ENCODE data around the gene ERVMER34-1. TPM values are rescaled to one million over a fixed set of nuclear protein-coding genes. Genes with fewer than 3 reads are reported as not detected.

The ERVMER34-1 gene, protein sequence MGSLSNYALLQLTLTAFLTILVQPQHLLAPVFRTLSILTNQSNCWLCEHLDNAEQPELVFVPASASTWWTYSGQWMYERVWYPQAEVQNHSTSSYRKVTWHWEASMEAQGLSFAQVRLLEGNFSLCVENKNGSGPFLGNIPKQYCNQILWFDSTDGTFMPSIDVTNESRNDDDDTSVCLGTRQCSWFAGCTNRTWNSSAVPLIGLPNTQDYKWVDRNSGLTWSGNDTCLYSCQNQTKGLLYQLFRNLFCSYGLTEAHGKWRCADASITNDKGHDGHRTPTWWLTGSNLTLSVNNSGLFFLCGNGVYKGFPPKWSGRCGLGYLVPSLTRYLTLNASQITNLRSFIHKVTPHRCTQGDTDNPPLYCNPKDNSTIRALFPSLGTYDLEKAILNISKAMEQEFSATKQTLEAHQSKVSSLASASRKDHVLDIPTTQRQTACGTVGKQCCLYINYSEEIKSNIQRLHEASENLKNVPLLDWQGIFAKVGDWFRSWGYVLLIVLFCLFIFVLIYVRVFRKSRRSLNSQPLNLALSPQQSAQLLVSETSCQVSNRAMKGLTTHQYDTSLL
- not detected in 2 replicates for total RNA-seq (2014; rRNA removed; shearing (Covaris generic))

DNA sequence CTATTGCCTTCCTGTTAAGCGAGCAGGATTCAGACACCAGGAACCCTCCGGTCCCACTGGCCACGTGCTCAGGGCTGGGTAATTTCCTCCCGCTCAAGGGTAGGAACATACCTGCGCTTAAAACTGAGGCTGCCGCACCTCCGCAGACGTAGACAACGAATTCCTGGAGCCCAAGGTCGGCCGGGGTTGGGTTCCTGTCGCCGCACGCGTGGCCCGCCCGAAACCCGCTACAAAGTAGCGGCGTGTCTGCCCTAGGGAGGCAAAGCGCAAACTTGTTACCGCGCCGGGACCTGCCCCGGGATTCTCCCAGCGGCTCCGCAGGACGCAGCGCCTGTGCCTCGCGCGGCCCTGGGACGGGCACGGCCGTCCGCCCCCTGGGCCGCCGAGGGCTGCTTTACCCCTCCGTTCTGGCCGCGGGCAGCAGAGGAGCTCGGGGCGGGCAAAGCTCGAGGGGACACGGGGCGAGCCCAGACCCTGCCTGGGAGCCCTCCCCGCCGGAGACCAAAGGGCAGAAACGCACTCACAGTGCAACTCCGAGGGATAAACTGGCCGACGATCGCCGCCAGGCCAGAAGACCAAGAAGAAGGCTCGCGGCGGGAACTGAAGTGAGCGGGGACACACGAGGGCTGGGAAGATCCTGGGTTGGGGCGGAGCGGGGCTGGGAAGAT, at the start of gene ERVMER34-1:
TSS of gene ERVMER34-1 (minus strand) at position 607 of the 668 bp plus-strand sequence. CDS start 5,905 bp downstream, outside the sequence.
- no peak for DNase-seq (ENCODE audit: low read depth)

GRCh38 chr4:52799813-52800212, 48.6 kb upstream of the ERVMER34-1 start:
- DNase-seq (ENCODE audit: low read depth) = no peak

GRCh38 chr4:52795533-52795932, 44.3 kb upstream of the ERVMER34-1 start:
- DNase-seq (ENCODE audit: low read depth) = no peak

GRCh38 chr4:52791936-52792335, 40.7 kb upstream of the ERVMER34-1 start:
- DNase-seq (ENCODE audit: low read depth) = no peak

DNA sequence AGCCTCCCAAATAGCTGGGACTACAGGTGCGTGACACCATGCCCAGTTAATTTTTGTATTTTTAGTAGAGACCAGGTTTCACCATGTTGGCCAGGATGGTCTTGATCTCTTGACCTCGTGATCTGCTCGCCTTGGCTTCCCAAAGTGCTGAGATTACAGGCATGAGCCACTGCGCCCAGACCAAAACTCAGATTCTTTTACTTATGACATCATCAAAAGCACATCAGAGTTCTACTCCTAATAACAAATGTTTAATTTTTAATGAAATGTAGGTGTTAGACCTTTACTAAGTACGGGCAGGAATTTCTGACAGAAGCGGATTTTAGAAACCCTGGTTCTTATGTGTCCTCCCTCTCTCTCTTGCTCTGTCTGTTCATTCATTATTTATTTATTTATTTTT, 38.5 kb upstream of the ERVMER34-1 start:
- no peak for DNase-seq (ENCODE audit: low read depth)

- no peak for DNase-seq (ENCODE audit: low read depth)
These were observed 37.6 kb upstream of the ERVMER34-1 start for GRCh38 chr4:52788806-52789205.

- DNase-seq (ENCODE audit: low read depth) = no peak
These were observed 31.8 kb upstream of the ERVMER34-1 start for GRCh38 chr4:52783069-52783468.

- no peak for DNase-seq (ENCODE audit: low read depth)
These were observed 29.6 kb upstream of the ERVMER34-1 start for GRCh38 chr4:52780617-52781354.

DNA sequence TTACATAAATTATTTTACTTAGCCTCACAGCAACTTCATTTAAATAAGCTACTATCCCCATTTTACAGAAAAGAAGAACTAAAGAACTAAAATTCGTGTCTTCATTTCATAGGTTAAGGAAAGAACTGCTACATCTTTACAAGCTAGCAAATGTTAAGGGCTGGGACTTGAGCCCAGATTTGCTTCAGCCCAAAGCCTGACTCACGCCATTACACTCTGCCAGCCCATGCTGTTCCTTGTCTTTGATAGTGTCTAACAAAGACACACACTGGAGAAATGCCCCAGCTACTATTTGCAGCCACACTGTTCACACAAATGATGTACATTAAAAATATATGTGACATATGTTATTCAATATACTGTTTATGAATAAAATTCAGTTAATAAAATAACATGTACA, 29.0 kb upstream of the ERVMER34-1 start:
- DNase-seq (ENCODE audit: low read depth) = peak; percentile 22

DNA sequence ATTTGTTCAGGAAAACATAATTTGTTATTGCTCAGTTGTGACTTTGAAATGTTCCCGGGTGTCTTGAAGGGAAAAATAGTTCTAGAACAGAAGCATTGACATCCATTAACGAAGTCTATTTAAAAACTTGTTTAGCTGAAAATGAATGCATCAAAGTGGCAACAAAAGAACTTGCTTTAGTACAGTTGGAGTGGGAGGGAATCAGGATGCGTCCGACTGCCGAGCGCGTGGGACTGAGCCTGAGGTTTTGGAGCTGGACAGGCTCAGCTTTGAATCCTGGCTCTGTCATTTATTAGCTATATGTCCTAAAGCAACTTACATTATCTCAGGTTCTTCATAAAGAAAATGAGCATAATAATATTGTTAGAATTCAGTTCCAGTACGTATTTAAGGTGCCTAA, 9.0 kb upstream of the ERVMER34-1 start:
- no peak for DNase-seq (ENCODE audit: low read depth)

DNA sequence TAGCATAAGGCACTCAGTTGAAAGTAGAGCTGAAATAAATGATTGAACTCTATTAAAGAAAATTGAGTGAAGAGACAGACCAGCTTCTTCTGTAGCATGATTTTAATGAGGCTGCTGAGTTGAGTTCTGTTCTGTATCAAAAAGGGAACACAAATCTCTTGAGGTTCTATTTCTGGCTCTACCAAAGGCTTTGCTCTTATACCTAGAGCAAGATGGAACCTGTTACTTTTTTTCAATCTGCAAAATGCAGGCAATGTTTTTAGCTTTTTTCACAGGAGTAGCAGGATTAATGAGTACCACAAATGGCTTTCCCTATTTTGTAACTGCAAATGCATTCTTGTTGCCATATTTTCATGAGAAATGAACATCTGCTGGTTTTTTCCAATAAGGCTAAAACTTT, 4.2 kb upstream of the ERVMER34-1 start:
- no peak for DNase-seq (ENCODE audit: low read depth)

- DNase-seq (ENCODE audit: low read depth) = no peak
These were observed 1.7 kb upstream of the ERVMER34-1 start for GRCh38 chr4:52752936-52753335.

GRCh38 chr4:52751487-52751911, 274 bp upstream of the ERVMER34-1 start:
- no peak for DNase-seq (ENCODE audit: low read depth)

- DNase-seq (ENCODE audit: low read depth) = no peak
These were observed 1.0 kb downstream of the ERVMER34-1 start for GRCh38 chr4:52750213-52750612.

GRCh38 chr4:52748432-52748831, 2.8 kb downstream of the ERVMER34-1 start:
- DNase-seq (ENCODE audit: low read depth) = no peak

DNA sequence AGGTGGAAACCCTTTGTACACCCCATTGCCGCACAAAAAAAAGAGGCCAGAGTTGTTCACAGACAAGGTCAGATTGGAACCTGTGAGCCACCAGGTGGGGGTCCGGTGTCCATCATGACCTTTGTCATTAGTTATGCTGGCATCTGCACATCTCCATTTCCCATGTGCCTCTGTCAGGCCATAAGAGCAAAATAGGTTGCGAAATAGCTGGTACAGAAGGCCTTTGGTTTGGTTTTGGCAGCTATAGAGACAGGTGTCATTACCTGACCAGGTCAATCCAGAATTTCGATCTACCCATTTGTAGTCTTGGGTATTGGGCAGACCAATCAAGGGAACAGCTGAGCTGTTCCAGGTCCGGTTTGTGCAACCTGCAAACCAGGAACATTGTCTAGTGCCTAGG, 6.6 kb downstream of the ERVMER34-1 start:
- DNase-seq (ENCODE audit: low read depth) = no peak

DNA sequence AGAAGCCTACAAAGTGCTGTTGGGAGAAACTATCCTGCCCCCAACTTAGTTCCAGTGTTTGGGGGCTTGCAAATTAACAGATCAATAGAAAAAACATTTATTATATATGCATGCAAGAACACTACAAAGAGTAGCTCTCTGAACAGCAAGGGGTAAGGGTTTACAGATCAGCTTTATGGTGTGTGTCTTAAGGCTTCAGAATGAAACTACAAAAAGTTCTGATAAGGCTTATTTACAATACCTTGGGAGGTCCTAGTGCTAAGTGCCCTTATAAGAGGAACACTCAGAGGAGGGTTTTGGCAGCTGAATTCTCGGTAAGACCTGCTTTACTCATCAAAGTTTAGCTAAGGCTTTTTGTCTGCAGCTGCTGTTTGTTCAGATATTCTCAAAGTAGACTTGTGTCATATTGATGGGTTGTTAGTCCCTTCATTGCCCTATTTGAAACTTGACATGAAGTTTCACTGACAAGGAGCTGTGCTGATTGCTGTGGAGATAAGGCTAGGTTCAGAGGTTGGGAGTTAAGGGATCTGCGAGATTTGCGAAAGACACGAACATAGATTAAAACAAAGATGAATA, 7.7 kb downstream of the ERVMER34-1 start:
- DNase-seq (ENCODE audit: low read depth) = no peak

- no peak for DNase-seq (ENCODE audit: low read depth)
These were observed 21.6 kb downstream of the ERVMER34-1 start for GRCh38 chr4:52729586-52729985.

DNA sequence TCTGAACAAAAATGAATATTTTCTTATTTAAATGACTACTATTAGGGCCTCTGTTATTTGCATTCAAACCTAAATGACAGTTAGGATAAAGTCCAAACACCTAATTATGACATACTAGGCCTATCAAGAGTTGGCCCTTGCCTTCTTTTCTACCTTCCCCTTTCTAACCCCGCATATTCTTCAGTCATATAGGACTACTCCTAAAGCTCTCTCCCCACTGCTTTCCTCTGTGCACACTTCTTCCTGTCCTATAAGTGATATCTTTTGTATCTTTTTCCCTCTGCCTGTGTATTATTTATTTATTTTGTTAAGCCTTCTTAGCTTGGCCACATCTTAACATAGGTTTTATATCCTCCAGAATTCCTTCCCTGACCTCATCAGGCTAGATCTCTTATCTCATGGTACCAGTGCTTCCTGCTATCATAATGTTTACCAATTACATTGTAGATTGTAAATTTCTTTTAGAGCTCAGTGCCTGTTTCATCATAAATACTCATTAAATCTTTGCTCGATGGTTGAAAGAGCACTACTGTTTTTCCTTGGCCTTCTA, 22.5 kb downstream of the ERVMER34-1 start:
- no peak for DNase-seq (ENCODE audit: low read depth)

DNA sequence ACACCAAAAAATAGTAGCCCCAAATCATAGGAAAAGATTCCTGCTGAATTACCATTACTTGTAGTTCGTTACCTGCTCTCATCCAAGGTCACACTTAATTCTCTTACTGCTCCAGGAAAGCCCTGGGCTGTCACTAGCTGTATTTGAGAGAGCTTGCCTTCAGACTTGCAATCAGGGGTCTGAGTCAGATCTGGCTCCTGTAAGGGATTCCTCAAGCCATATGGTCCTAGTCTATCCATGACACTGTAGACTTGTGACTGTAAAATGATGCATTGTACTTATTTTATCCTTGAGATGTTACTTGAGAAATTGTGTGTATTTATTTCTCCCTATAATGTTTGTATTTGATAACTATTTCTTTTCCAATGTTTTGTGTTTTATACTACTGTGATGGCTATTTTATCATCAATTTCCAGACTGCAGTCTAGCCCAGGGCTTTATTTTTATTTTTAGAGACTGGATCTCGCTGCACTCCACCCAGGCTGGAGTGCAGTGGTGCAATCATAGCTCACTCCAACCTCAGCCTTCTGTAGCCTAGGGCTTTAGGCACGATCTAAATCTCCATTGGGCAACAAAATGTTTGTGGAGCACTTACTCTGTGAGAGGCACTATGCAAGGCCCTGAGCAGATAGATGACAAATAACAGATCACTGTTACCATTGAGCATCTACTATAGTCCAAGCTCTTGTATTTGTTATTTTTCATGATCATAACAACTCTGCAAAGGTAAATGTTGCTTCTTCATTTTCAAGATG, 24.2 kb downstream of the ERVMER34-1 start:
- DNase-seq (ENCODE audit: low read depth) = no peak
